Natural killer cell (primary cell): ENCODE results near the gene PTPRR. TPM values are rescaled to one million over a fixed set of nuclear protein-coding genes. Genes with fewer than 3 reads are reported as not detected.

Experiments used
- ATAC-seq, 3 donors: fragments of 150-1000 bp in 2 of 3; fragments of 200-7000 bp in 1 of 3; cut with Tn5 transposase; 1 replicate in 1 of 3; 2 replicates in 2 of 3; pipeline ENCODE4 v1.10.0; 2021; ENCODE audit warnings: mild to moderate bottlenecking in 2 of 3, moderate library complexity in 2 of 3
- DNase-seq, 2 donors: peaks; one replicate each; pipeline versions ENCODE4 v3.0.0 to v3.0.0-alpha.2; 2013 to 2021; ENCODE audit warnings: mixed read lengths in 1 of 2
- H3K27ac ChIP-seq: one replicate; pipeline ENCODE4 v1.5.1; 2013; ENCODE audit warnings: mild to moderate bottlenecking, low read length
- H3K27me3 ChIP-seq: one replicate; pipeline ENCODE4 v1.6.1; 2013; ENCODE audit warnings: low read length; ENCODE audit not compliant: control insufficient read depth, insufficient read depth
- H3K36me3 ChIP-seq: one replicate; pipeline ENCODE4 v1.6.1; 2013; ENCODE audit warnings: low read length; ENCODE audit not compliant: control insufficient read depth, insufficient read depth
- H3K4me1 ChIP-seq: one replicate; pipeline ENCODE4 v1.6.1; 2013; ENCODE audit warnings: low read length; ENCODE audit not compliant: control insufficient read depth, insufficient read depth
- H3K4me3 ChIP-seq: one replicate; pipeline ENCODE4 v1.5.1; 2013; ENCODE audit warnings: low read length
- H3K9me3 ChIP-seq: one replicate; pipeline ENCODE4 v1.6.1; 2013; ENCODE audit warnings: low read length; ENCODE audit not compliant: control insufficient read depth, insufficient read depth
- H3K27ac Mint-ChIP-seq, 2 donors: one replicate each; pipeline ENCODE4 v1.8.0; 2022; ENCODE audit warnings: mild to moderate bottlenecking in 2 of 2, mixed read lengths in 2 of 2, moderate library complexity in 1 of 2
- H3K27me3 Mint-ChIP-seq, 2 donors: one replicate each; pipeline ENCODE4 v1.8.0; 2022; ENCODE audit warnings: low read depth in 2 of 2, mixed read lengths in 2 of 2
- H3K36me3 Mint-ChIP-seq: one replicate; pipeline ENCODE4 v1.8.0; 2022; ENCODE audit warnings: mixed read lengths
- H3K4me1 Mint-ChIP-seq, 2 donors: one replicate each; pipeline ENCODE4 v1.8.0; 2022; ENCODE audit warnings: mixed read lengths in 2 of 2
- H3K4me3 Mint-ChIP-seq: one replicate; pipeline ENCODE4 v1.8.0; 2022; ENCODE audit warnings: mild to moderate bottlenecking, moderate library complexity, mixed read lengths
- H3K9me3 Mint-ChIP-seq, 2 donors: one replicate each; pipeline ENCODE4 v1.8.0; 2022; ENCODE audit warnings: mixed read lengths in 2 of 2
- WGBS: methylation state at CpG from one replicate; pipeline ENCODE4 v1.1.7; 2013; ENCODE audit warnings: missing lambda C conversion rate; ENCODE audit not compliant: insufficient coverage; 5-methylcytosine and 5-hydroxymethylcytosine counted together
- intact Hi-C: fragments of 100-400 bp; cut with micrococcal nuclease; formaldehyde crosslinking; loops from one replicate; pipeline ENCODE4 v1.14.2; 2022
- total RNA-seq, 4 donors: library from RNA; stranded (reverse); fragments of 120-200 nt in 1 of 4; gene quantifications; one replicate each; pipeline versions ENCODE4 v1.2.3 to v1.2.4, GENCODE V29; 2013 to 2022
- TF ChIP-seq, protein P1 (sequence below): fragments of 200-600 bp; IDR thresholded peaks from one replicate; pipeline ENCODE4 v1.8.0; 2022; ENCODE audit warnings: antibody characterized with exemption

PTPRR gene
- total RNA-seq, 3 donors from 2014 or later (not counting 1 experiment from before 2014, with no cell fraction given): 0.91 to 1.3 TPM; not detected in 1

DNA sequence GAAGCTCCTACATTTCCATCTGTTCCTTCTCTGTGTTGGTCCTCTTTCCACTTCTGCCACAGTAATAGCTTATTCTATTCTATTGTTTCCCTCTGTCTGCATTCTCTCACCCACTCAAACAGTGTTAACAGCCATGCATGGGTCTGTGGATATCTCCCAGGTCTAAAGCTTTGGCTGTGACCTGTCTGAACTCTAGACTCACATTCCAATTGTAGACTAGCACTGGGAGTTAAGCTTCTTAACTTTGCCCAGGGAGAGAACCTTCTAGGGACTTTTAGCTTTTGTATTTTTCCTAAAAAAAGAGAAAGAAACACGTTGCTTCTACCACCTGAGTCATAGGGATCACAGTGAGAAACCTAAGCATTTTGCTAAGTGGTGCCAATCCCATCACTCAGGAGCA, 36.7 kb downstream of the PTPRR start:
- ATAC-seq: no peak
- DNase-seq: no peak
- Histone ChIP-seq H3K36me3 (no peaks in the 10 kb centered on the region), H3K27ac (no peak overlapping the region), H3K9me3 (no peaks in the 10 kb centered on the region), H3K27me3 (no peaks in the 10 kb centered on the region), H3K4me1 (no peaks in the 10 kb centered on the region), H3K4me3 (no peak overlapping the region)
- TF ChIP-seq, protein P1, sequence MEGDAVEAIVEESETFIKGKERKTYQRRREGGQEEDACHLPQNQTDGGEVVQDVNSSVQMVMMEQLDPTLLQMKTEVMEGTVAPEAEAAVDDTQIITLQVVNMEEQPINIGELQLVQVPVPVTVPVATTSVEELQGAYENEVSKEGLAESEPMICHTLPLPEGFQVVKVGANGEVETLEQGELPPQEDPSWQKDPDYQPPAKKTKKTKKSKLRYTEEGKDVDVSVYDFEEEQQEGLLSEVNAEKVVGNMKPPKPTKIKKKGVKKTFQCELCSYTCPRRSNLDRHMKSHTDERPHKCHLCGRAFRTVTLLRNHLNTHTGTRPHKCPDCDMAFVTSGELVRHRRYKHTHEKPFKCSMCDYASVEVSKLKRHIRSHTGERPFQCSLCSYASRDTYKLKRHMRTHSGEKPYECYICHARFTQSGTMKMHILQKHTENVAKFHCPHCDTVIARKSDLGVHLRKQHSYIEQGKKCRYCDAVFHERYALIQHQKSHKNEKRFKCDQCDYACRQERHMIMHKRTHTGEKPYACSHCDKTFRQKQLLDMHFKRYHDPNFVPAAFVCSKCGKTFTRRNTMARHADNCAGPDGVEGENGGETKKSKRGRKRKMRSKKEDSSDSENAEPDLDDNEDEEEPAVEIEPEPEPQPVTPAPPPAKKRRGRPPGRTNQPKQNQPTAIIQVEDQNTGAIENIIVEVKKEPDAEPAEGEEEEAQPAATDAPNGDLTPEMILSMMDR: no peak
- intact Hi-C loops: no loop called here
- Mint-ChIP-seq H3K36me3 (no peaks in the 10 kb centered on the region), H3K27ac (no peak overlapping the region), H3K9me3 (peaks cover 4 to 8% of the 10 kb centered on the region in 2 donors), H3K27me3 (no peaks in the 10 kb centered on the region), H3K4me3 (no peak overlapping the region), H3K4me1 (no peaks in the 10 kb centered on the region)
- 33% methylated on average over 1 of the region's 1 CpG for WGBS

DNA sequence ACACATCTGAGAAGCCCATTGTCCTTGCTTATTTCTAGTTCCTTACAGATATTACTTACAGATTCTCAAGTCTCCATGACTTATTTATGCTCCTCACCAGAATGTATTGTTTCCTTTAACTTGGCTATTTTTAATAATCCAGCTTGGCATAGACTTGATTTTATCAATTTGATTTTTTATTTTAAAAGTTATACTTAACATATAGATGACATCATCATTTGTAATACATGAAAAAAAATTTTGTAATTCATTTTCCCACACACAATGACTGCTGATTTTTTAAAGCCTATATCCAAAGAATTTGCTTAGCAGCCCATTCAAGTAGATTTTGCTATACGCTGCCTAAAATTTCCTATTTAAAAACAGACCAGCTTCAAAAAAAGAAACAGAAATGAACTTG, 39.8 kb downstream of the PTPRR start:
- no peaks in the 10 kb centered on the region for H3K36me3 ChIP-seq
- 95% methylated on average over 1 of the region's 1 CpG for WGBS
- no peak overlapping the region for H3K4me3 ChIP-seq
- Mint-ChIP-seq H3K36me3 (no peaks in the 10 kb centered on the region), H3K4me3 (no peak overlapping the region), H3K27me3 (no peaks in the 10 kb centered on the region), H3K9me3 (peaks cover 0 to 6% of the 10 kb centered on the region in 2 donors), H3K27ac (no peak overlapping the region), H3K4me1 (no peaks in the 10 kb centered on the region)
- DNase-seq (no peak), ATAC-seq (no peak)
- intact Hi-C loops: no loop called here
- TF ChIP-seq, protein P1: no peak
- H3K9me3 ChIP-seq: no peaks in the 10 kb centered on the region
- no peaks in the 10 kb centered on the region for H3K4me1 ChIP-seq
- no peaks in the 10 kb centered on the region for H3K27me3 ChIP-seq
- no peak overlapping the region for H3K27ac ChIP-seq

DNA sequence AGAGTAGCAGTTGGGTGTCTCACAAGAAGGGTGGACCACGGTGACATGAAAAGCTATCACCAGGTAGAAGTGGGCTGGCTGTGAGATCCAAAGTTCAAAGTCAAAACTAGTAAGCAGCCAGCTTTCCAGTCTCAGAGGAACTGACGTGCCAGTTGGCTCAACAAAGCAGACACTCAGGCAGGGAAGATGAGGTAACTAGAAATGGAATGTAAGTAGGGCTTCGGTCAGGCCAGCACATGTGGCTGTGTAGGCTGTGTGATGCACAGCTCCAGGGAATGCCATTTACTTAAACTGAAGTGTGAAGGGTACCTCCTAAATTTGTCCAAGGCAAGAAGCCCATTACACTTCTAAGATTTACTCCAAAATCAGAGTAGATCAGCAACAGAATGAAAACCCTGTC, 43.6 kb downstream of the PTPRR start:
- Histone ChIP-seq H3K4me3 (no peak overlapping the region), H3K27me3 (no peaks in the 10 kb centered on the region), H3K36me3 (no peaks in the 10 kb centered on the region), H3K27ac (no peak overlapping the region), H3K9me3 (no peaks in the 10 kb centered on the region), H3K4me1 (no peaks in the 10 kb centered on the region)
- TF ChIP-seq, protein P1: no peak
- ATAC-seq (no peak), DNase-seq (no peak)
- WGBS: 57% methylated on average over 3 of the region's 3 CpGs
- H3K27ac Mint-ChIP-seq: no peak overlapping the region
- no peak overlapping the region for H3K4me3 Mint-ChIP-seq
- no peaks in the 10 kb centered on the region for H3K27me3 Mint-ChIP-seq
- H3K4me1 Mint-ChIP-seq: no peaks in the 10 kb centered on the region
- H3K9me3 Mint-ChIP-seq: peaks cover 2 to 11% of the 10 kb centered on the region in 2 donors
- no peaks in the 10 kb centered on the region for H3K36me3 Mint-ChIP-seq
- intact Hi-C loops: no loop called here

DNA sequence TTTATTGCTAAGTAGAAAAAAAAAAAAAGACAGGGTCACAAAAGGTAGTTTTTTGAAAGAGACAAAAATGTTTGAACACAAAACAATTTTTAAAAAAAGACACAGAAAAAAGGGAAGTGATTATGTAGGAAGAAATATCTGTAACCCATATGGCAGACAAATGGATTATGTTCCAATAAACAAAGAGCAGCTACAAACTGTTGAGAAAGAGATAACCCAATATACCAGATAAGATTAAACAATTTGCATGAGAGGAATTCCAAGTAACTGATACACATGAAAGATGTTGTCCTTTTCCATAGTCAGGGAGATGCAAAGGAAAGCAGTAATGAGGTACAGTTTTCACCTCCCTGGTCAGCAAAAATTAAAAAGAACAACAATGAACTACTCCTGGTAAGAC, 44.9 kb downstream of the PTPRR start:
- H3K27me3 ChIP-seq: no peaks in the 10 kb centered on the region
- Mint-ChIP-seq H3K27me3 (no peaks in the 10 kb centered on the region), H3K36me3 (no peaks in the 10 kb centered on the region), H3K4me3 (no peak overlapping the region), H3K27ac (no peak overlapping the region), H3K9me3 (peaks cover 2 to 10% of the 10 kb centered on the region in 2 donors), H3K4me1 (no peaks in the 10 kb centered on the region)
- intact Hi-C loops: no loop called here
- no peak for DNase-seq
- no peak for ATAC-seq
- no peaks in the 10 kb centered on the region for H3K36me3 ChIP-seq
- no peaks in the 10 kb centered on the region for H3K4me1 ChIP-seq
- H3K27ac ChIP-seq: no peak overlapping the region
- H3K9me3 ChIP-seq: no peaks in the 10 kb centered on the region
- TF ChIP-seq, protein P1: no peak
- H3K4me3 ChIP-seq: no peak overlapping the region
